ENCODE data around the gene CXXC5.
A peak's percentile ranks its signal among the peaks of the same experiment; 100 is the strongest.

CXXC5 gene

DNA sequence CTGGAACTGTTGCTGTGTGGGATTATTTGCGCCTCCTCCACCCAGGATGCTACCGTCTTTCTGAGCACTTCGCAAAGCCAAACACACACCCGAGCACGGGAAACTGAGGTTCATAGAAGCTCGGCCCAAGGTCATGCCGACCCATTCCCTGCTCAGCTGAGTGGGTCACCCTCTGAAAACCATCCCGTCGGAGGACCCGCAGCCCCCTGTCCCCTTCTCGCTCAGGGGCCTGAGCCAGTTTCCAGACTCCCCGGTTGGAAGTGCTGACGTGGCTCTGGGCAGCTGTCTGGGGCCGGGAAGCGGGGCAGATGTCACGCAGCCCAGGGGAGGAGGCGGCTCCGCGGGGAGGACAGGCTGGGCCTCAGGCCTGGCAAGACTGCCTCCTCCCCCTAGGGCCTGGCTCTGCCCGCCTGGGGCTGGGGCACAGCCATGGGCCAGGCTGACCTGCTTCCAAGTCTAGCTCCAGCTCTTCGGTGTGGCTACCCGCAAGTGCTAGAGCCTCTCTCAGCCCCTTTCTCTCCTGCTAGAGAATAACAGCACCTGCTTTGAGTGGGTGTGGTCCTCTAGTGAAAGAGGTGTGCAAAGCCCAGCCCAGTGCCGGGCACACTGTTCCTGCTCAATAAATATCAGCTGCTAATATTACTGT is 9.9 kb upstream of the CXXC5 start:
- DNase-seq (ENCODE audit: low read depth), result peak; percentile 96

DNA sequence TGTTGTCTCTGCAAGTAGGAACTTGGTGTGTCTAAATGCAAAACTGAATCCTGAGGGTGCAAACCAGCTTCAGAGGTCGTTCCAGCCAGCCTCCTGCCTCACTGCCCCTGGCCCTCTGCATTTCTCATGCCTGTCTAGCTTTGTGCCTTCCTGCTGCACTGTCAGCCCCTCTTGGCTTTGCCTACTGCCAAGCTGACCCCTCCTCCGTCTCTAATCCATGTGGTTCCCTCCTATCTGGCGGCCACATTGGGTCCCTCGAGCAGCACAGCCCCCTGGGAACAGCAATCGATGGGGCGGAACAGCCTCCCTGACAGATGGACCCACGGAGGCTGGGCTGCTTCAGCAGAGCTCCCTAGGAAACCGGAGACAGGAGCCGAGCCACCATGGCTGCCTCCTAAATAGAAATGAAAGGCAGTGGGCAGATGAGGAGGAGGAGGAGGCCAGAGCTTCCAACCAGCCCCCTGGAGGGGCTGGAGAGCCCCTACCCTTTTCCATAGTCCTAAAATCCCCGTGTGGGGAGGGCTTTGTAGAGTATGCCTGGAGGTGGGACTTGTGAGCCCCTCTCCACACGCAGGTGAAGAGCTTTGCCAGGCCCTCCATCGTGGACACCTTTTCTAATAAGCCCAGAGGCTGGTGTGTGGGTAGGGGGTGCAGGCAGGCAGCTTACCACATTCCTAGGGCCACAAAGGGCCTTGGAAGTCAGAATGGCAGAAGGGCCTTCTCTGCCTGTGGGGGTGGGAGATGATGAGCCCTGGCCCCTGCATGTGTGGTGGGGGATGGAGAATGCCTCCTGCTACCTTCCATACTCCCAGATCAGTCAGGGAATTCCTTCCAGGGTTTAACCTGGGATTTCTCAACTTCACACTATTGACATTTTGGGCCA is 9.2 kb upstream of the CXXC5 start:
- no peak for DNase-seq (ENCODE audit: low read depth)

- DNase-seq (ENCODE audit: low read depth), result no peak
These were observed 8.3 kb upstream of the CXXC5 start for GRCh38 chr5:139639619-139640380.

- no peak for DNase-seq (ENCODE audit: low read depth)
These were observed 7.6 kb upstream of the CXXC5 start for GRCh38 chr5:139640421-139641115.

GRCh38 chr5:139641116-139642080 is 6.8 kb upstream of the CXXC5 start:
- no peak for DNase-seq (ENCODE audit: low read depth)

DNA sequence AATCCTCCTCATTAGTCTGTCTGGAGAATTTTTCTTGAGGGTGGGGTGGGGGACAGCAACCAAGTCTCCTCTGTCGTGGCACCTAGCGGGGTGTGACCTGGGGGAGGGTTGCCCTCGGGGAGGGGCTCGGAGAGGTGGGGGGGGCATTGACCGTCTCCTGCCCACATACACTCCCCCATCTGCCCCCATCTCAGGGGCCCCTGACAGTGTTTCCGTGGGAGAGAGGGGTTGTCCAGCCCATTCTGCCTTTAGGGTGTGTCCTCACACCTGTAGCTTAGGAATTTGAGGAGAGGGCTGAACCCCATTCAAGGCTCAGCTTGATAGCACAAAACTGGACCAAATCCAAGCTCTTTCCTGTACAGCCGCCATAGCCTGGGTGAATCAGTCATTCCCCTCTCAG is 5.9 kb upstream of the CXXC5 start:
- DNase-seq (ENCODE audit: low read depth), result no peak

DNA sequence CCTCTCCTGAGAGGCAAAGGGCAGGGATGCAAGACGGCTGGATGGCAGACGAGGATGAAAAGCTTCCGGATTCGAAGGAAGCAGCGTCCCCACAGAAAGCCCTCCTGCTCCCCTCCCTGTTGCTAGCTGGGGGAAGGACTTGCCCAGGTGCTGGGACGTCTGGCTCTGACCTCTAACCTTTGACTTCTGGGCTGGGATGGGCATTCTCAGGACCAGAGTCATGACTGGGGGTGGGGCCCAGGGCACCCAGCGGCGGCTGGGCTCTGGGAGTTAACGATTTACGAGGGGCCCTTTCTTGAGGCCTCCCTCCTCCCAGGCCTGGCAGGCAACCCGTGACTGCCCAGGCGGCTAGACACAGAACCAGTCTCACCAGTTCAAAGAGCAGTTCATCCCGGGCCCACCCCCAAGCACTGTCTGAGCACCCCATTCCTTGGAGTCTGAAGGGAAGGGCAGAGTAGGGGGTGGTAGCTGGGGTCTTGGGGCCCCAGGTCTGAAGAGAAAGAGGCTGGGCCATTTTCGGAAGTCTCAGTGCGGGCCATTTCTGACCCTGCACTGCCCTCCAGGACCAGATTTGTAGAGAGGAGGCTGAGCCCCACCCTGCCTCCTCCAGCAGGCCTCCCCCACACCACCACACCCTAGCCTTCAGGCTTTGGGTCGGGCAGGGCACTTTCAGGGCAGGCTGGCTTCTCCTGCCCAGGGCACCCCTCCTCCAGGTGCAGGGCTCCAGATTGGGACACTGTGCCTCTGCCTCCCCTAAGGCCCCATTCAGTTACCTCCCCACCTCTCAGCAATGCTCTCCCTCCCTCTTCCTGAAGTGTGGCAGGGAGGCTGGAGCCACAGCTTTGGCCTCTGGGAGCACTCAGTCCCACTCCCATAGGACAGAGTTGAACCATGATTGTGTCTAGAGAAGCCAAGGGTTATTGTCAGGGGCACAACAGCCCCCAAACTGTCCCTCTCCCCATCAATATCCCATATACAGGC is 5.0 kb upstream of the CXXC5 start:
- DNase-seq (ENCODE audit: low read depth), result no peak

- DNase-seq (ENCODE audit: low read depth), result no peak
These were observed 4.1 kb upstream of the CXXC5 start for GRCh38 chr5:139644001-139644456.

DNA sequence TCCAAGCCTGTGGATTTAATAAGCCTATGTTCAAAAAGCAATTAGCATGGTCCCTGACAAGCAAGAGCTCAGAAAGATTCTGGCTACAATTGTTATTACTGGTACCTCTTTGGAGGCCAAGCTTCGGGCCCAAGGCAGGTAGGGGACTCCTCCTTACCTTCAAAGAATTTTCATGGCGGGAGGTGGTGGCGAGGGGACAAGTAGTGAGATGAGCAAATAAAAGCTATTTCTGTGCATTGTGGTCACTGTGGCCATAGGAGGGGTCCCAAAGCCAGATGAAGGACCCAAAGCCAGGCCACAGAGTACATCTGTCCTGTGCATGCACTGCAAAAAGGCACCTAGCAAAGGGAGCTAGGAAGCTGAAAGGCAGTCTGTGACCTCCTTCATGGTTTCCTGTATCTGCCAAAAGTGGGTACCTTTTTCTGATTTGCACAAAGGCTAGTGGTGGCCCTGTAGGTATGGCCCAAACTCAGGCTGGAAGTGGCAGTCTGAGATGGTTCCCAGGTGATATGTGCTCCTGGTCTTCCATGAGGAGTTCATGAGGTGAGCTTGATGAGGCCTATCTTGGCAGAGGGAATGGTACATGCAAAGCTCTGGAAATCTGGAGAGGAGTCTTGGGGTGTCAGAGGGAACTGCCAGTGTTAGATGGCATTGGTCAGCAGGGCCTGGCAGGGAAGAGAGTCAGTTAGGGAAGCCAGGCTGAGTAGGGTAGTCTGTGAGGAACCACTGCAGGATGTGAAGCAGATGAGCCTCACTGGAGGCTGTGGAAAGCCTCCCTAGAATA is 3.3 kb upstream of the CXXC5 start:
- DNase-seq (ENCODE audit: low read depth), result no peak

DNA sequence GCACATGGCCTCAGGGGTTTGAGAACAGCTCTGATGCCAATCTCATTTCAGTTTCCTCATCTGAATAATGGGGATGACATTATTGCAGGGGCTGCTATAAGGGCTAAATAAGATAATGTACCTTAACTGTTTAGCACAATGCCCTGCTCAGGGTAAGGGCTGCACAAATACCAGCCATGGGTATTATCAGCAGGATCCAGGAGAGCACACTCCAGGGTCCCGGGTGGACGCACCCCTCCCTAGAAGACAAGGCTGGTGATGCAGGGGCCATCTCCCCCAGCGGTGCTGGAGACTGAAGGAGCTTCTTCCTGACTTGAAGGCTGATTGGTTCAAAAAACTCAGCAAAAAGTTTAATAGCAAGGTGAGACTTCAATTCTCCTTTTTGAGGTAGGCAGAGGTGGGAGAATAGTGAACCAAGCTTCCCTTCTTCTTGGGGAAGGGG is 2.7 kb upstream of the CXXC5 start:
- no peak for DNase-seq (ENCODE audit: low read depth)

DNA sequence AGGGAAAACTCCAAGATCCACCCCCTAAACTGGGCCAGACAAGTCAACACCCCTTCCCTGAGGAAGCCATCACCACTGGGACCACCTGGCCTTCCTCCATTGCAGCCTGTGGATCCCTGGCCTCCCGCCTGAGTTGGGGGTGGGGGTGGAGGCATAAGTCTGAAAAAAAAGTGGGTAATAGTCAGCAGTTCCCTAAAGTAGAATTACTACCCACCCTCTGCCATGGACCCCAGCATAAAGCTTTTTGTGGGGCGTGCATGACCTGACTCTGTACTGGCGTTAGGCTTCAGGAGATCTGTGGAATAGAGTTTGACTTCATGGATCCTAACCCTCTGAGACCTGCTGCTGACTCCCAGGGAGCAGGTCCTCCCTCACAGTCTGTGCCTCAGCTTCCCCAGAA is 2.0 kb upstream of the CXXC5 start:
- no peak for DNase-seq (ENCODE audit: low read depth)

DNA sequence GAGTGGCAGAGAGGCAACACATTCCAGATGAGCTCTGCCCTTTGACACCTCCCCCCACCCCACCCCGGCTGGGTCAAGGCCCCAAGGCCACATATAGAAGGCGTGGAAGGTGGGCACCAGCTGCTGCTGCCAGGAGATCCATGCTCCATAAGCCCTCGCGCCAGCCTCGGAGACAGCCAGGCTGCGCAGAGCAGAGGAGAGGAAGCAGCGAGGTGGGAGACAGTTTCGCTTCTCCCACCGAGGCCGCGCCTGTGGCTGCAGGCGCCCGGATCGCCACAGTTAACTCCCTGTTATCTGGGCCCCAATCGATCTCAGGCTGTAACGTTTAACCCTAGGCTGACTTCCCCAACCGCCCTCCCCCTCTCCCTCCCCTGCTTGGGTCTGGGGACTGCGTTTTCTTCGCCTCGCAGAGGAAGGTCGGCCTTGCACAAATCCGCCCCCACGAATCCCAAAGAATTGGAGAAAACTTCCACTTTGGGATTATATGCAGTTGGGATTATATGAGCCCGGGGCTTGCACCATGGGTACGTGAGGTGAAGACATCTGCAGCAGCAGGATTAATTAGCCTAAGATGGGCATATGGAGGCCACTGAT is 1.1 kb upstream of the CXXC5 start:
- DNase-seq (ENCODE audit: low read depth), result no peak

- no peak for DNase-seq (ENCODE audit: low read depth)
These were observed 494 bp upstream of the CXXC5 start for GRCh38 chr5:139647506-139648204.

GRCh38 chr5:139649082-139649991 is 1.2 kb downstream of the CXXC5 start:
- DNase-seq (ENCODE audit: low read depth), result no peak

DNA sequence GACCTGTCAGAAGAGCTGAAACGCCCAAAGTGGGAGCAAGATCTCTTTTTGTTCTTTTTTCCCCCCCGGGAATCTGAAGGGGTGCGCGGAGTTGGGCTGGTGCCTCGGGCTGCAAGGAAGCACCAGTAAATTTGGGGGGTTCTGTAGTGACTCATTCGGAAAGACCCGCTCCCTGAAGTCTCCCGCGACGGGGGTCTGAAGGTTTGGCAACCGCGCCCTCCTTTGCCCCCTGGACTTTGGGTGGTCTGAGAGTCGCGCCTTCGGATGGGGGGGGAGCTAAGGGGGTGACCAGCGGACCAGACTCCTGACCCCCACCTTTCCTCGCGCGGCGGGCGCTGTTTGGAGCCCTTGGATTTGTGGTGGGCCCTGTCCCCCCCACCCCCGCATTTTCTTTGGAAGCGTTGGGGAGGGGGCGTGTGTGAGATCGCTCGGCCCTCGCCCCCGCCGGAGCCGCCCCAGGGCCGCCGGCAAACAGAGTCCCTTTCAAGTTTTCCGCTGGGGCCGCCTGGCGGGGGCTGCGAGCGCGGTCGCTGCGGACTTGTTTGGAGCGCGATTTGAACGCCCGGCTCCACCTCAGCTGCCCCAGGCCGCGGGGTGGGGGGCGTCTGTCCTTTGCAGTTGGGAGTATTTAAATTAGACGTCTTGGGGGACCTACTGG is 2.0 kb downstream of the CXXC5 start:
- no peak for DNase-seq (ENCODE audit: low read depth)

- no peak for DNase-seq (ENCODE audit: low read depth)
These were observed 2.5 kb downstream of the CXXC5 start for GRCh38 chr5:139650689-139651042.

Data from fibroblast of gingiva (primary cell).